ENCODE results near the gene FHL3. TPM values are rescaled to one million over a fixed set of nuclear protein-coding genes. Genes with fewer than 3 reads are reported as not detected.

The FHL3 gene
- polyA plus RNA-seq, 2 donors, result 8.3 to 13.7 TPM

DNA sequence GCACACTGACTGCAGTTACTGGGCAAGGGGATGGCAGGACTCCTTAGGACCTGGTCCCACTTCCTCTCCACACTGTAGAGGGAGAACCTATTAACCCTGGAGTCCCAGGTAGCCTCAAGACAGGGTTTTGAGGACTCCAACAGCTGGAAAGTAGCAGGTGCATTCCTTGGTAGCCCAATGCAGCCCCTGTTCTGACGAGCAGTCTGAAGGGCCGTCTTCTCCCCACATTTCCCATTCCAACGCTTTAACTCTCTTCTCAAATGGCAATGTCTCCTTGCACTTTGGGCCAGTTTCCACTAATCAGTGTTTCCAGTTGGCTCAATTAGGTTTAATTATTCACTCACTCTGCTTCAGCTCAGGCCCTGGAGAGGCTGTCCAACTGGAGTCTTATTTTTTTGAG lies 49.6 kb downstream of the FHL3 start:
- H3K27me3 ChIP-seq (ENCODE audit: control insufficient read depth in 1 of 2, insufficient read depth in 2 of 2, low read length in 2 of 2), result no peaks in the 10 kb centered on the region
- 57 to 77% methylated on average over 3 of the region's 3 CpGs for WGBS, 2 donors
- H3K4me1 ChIP-seq (ENCODE audit: control insufficient read depth in 2 of 2, insufficient read depth in 2 of 2, low read length in 1 of 2), result peaks cover 0 to 4% of the 10 kb centered on the region in 2 donors
- H3K4me3 ChIP-seq (ENCODE audit: low read depth in 1 of 2, low read length in 2 of 2), result no peak overlapping the region
- H3K36me3 ChIP-seq (ENCODE audit: control insufficient read depth in 2 of 2, insufficient read depth in 2 of 2, low read length in 1 of 2), result peaks cover 0 to 17% of the 10 kb centered on the region in 2 donors
- H3K9me3 ChIP-seq (ENCODE audit: control insufficient read depth in 2 of 2, insufficient read depth in 1 of 2, low read depth in 1 of 2, low read length in 1 of 2), result no peaks in the 10 kb centered on the region
- H3K27ac ChIP-seq (ENCODE audit: low read depth in 2 of 2, low read length in 1 of 2), result no peak overlapping the region

DNA sequence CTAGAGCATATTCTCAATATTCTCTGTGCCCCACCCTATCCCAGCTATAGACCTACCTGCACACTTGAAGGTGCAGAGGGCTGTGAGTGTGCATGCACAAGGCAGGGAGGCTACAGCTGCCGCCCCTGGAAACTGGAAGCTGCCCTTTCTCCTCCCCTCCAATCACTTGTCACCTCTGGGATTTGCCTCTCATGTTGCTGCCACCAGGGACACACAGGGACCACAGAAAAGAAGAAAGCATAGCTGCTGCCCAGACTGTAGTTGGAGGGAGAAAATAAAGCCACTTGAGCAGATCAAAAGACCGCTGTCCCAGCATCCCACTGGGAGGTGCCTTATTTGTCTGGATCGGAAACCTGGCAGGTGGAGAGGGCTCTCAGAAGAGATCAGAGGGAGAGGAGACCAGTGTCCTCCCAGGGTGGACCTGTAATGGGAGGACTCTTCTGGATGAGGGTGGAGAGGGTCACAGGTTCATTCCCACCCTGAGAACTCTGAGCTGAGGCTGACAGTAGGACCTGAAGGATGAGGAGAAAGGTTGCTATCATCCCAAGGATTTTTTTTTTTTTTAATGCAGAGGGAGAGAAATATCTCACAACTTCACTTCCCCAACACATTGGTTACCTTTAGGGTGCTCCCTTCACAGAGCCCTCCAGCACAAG lies 50.9 kb downstream of the FHL3 start:
- Histone ChIP-seq H3K4me3 (ENCODE audit: low read depth in 1 of 2, low read length in 2 of 2) (no peak overlapping the region), H3K27me3 (ENCODE audit: control insufficient read depth in 1 of 2, insufficient read depth in 2 of 2, low read length in 2 of 2) (no peaks in the 10 kb centered on the region), H3K9me3 (ENCODE audit: control insufficient read depth in 2 of 2, insufficient read depth in 1 of 2, low read depth in 1 of 2, low read length in 1 of 2) (no peaks in the 10 kb centered on the region), H3K36me3 (ENCODE audit: control insufficient read depth in 2 of 2, insufficient read depth in 2 of 2, low read length in 1 of 2) (peaks cover 0 to 11% of the 10 kb centered on the region in 2 donors), H3K27ac (ENCODE audit: low read depth in 2 of 2, low read length in 1 of 2) (no peak overlapping the region), H3K4me1 (ENCODE audit: control insufficient read depth in 2 of 2, insufficient read depth in 2 of 2, low read length in 1 of 2) (peaks cover 0 to 4% of the 10 kb centered on the region in 2 donors)
- WGBS, 2 donors, result 70 to 76% methylated on average over 3 of the region's 3 CpGs

DNA sequence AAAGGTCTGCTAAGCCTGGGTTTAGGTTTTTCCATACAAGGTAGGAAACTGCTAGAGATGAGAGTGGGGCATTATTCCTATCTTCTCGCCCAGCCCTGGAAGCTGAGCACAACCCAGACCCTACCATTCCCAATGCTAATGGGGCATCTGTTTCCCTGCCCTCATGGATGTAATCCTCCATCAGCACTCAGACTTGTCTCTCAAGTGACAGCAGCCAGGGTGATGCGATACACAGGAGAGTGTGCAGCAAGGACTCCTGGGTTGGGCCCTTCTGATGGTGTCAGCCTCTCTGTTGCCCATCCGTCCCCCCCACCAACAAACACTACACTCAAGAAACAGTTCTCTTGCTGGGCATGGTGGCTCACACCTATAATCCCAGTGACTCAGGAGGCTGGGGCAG lies 52.6 kb downstream of the FHL3 start:
- Histone ChIP-seq H3K27ac (ENCODE audit: low read depth in 2 of 2, low read length in 1 of 2) (no peak overlapping the region), H3K9me3 (ENCODE audit: control insufficient read depth in 2 of 2, insufficient read depth in 1 of 2, low read depth in 1 of 2, low read length in 1 of 2) (no peaks in the 10 kb centered on the region), H3K36me3 (ENCODE audit: control insufficient read depth in 2 of 2, insufficient read depth in 2 of 2, low read length in 1 of 2) (peaks cover 0 to 2% of the 10 kb centered on the region in 2 donors), H3K27me3 (ENCODE audit: control insufficient read depth in 1 of 2, insufficient read depth in 2 of 2, low read length in 2 of 2) (no peaks in the 10 kb centered on the region), H3K4me3 (ENCODE audit: low read depth in 1 of 2, low read length in 2 of 2) (no peak overlapping the region), H3K4me1 (ENCODE audit: control insufficient read depth in 2 of 2, insufficient read depth in 2 of 2, low read length in 1 of 2) (peaks cover 0 to 4% of the 10 kb centered on the region in 2 donors)
- 89 to 91% methylated on average over 3 of the region's 3 CpGs for WGBS, 2 donors

DNA sequence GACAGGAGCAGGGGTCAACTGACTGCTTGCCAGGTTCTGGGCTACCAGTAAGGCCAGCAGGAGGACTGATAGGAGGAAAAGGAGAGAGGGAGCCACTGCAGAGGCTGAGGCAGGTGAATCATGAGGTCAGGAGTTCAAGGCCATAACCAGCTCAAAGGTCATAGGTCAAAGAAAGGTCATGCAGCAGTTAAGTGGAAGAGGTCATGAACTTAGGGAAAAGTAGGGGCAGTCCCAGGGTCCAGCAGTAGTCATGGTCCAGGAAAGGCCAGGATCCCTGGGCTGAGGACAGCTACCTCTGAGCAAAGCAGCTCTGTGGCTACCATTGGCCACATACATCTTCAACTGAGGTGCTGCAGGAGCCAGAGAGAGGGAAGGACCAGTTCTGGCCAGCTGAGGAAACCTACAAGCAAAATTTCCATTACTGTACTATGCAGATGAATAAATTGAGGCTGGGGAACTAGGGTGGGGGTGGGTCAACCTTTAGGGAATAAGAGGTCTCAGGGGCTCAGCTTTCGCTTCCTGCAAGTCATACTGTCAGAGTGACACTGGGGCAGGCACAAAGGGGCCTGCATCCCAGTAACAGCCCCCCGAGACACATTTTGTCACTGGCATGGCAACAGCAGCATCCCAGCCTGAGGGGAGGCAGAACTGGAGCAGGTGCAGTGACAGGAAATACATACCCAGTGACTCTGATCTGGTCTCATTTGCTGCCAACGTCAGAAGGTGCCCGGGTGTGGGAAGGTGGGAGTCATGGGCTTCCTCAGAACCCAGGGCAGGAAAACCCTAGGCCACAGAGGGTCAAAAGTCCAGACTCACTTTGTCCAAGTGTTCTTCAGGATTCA lies 53.3 kb downstream of the FHL3 start:
- WGBS, 2 donors, result 66 to 74% methylated on average over 4 of the region's 4 CpGs
- Histone ChIP-seq H3K27ac (ENCODE audit: low read depth in 2 of 2, low read length in 1 of 2) (no peak overlapping the region), H3K4me1 (ENCODE audit: control insufficient read depth in 2 of 2, insufficient read depth in 2 of 2, low read length in 1 of 2) (peaks cover 0 to 4% of the 10 kb centered on the region in 2 donors)

DNA sequence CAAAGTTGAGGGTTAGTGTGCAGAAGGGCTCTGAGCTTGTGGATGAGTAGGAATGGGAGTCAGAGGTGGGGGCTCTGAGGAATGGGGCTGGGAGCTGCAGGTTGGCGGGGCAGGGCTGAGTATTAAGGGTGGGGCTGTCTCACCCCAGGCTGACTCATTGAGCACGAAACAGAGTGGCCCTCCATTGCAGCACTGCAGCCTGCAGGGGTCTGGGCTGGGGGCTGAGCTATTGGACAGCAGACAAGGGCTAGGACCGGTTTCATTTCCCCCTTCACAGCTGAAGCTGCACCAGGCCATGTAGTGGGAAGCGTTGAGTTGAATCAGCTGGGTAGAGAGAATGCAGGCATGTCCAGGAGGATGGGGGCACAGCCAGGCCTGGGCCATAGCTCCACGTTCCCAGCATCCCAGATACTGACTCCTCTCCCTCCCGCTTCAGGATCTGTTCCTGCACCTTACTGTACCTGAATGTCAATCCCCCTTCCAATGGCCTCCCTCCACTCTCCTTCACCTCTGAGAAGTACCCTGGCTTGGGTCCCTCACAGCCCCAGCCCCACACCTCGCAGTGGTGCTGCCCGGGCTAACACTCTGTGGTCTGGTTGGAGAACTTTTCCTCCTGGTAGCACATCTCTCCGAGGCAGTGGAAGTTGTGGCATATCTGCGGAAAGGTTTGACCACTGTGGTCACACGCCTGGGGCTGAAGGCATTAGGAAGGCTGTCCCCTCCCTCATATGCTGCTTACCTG lies 54.1 kb downstream of the FHL3 start:
- H3K36me3 ChIP-seq (ENCODE audit: control insufficient read depth in 2 of 2, insufficient read depth in 2 of 2, low read length in 1 of 2), result no peaks in the 10 kb centered on the region
- no peaks in the 10 kb centered on the region for H3K9me3 ChIP-seq (ENCODE audit: control insufficient read depth in 2 of 2, insufficient read depth in 1 of 2, low read depth in 1 of 2, low read length in 1 of 2)
- peaks cover 0 to 4% of the 10 kb centered on the region in 2 donors for H3K4me1 ChIP-seq (ENCODE audit: control insufficient read depth in 2 of 2, insufficient read depth in 2 of 2, low read length in 1 of 2)
- H3K27ac ChIP-seq (ENCODE audit: low read depth in 2 of 2, low read length in 1 of 2), result no peak overlapping the region
- 81 to 86% methylated on average over 11 of the region's 11 CpGs for WGBS, 2 donors
- no peak overlapping the region for H3K4me3 ChIP-seq (ENCODE audit: low read depth in 1 of 2, low read length in 2 of 2)
- H3K27me3 ChIP-seq (ENCODE audit: control insufficient read depth in 1 of 2, insufficient read depth in 2 of 2, low read length in 2 of 2), result no peaks in the 10 kb centered on the region

More for the DNA sequence above, 53.3 kb downstream of the FHL3 start:
- H3K9me3 ChIP-seq (ENCODE audit: control insufficient read depth in 2 of 2, insufficient read depth in 1 of 2, low read depth in 1 of 2, low read length in 1 of 2), result no peaks in the 10 kb centered on the region
- no peaks in the 10 kb centered on the region for H3K36me3 ChIP-seq (ENCODE audit: control insufficient read depth in 2 of 2, insufficient read depth in 2 of 2, low read length in 1 of 2)
- no peak overlapping the region for H3K4me3 ChIP-seq (ENCODE audit: low read depth in 1 of 2, low read length in 2 of 2)
- H3K27me3 ChIP-seq (ENCODE audit: control insufficient read depth in 1 of 2, insufficient read depth in 2 of 2, low read length in 2 of 2), result no peaks in the 10 kb centered on the region

DNA sequence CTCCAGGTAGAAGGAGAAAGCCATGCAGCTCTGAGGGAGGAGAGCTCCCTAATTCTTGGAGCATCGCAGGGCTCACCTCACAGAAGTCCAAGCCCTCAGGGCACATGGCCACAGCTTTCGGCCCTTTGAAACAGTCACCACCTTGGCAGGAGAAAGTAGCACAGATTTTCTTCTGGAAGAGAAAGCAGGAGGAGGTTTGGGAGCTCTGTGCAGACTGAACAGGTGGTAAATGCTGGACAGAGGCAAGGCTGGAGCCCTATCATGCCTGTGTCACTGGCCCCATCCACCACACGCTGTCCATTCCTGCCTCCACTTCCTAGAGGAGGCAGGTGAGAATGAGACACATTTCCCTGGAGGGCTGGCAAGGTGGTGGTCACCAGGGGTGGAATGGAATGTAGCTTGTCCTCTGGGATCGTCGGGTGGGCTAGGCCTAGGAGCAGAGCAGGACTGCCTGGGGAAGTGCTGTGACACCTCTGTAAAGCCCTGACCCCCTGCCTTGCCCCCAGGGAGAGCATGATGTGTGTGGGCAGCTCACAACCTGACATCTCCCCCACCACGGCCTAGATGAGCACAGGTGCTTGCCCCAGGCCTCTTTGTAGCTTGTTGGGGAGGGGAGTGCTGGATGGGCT lies 55.7 kb downstream of the FHL3 start:
- WGBS, 2 donors, result 57 to 64% methylated on average over 6 of the region's 6 CpGs
- H3K4me1 ChIP-seq (ENCODE audit: control insufficient read depth in 2 of 2, insufficient read depth in 2 of 2, low read length in 1 of 2), result peaks cover 0 to 4% of the 10 kb centered on the region in 2 donors
- no peaks in the 10 kb centered on the region for H3K36me3 ChIP-seq (ENCODE audit: control insufficient read depth in 2 of 2, insufficient read depth in 2 of 2, low read length in 1 of 2)

DNA sequence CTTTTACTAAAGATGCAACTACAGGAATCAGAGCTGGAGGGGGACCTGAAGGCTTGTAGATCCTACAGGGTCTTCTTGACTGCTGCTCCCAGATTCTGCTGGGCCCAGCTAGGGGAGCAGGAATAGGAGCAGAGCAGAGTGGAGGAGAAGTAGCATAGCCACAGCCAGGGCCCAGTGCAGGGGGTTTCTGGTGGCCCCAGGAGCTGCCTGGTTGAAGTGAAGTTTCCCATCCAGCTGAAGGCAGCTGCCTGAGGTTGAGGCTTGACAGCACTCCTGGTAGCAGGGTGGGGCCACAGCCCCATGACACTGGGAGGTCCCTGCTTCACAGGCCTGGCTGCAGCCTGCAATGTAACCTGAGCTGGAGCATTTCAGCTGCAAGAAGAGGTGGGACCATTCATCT lies 56.5 kb downstream of the FHL3 start:
- Histone ChIP-seq H3K36me3 (ENCODE audit: control insufficient read depth in 2 of 2, insufficient read depth in 2 of 2, low read length in 1 of 2) (no peaks in the 10 kb centered on the region), H3K27me3 (ENCODE audit: control insufficient read depth in 1 of 2, insufficient read depth in 2 of 2, low read length in 2 of 2) (no peaks in the 10 kb centered on the region), H3K4me3 (ENCODE audit: low read depth in 1 of 2, low read length in 2 of 2) (no peak overlapping the region), H3K4me1 (ENCODE audit: control insufficient read depth in 2 of 2, insufficient read depth in 2 of 2, low read length in 1 of 2) (peaks cover 0 to 4% of the 10 kb centered on the region in 2 donors), H3K9me3 (ENCODE audit: control insufficient read depth in 2 of 2, insufficient read depth in 1 of 2, low read depth in 1 of 2, low read length in 1 of 2) (no peaks in the 10 kb centered on the region), H3K27ac (ENCODE audit: low read depth in 2 of 2, low read length in 1 of 2) (no peak overlapping the region)

More for the DNA sequence above, 55.7 kb downstream of the FHL3 start:
- Histone ChIP-seq H3K9me3 (ENCODE audit: control insufficient read depth in 2 of 2, insufficient read depth in 1 of 2, low read depth in 1 of 2, low read length in 1 of 2) (no peaks in the 10 kb centered on the region), H3K4me3 (ENCODE audit: low read depth in 1 of 2, low read length in 2 of 2) (no peak overlapping the region), H3K27ac (ENCODE audit: low read depth in 2 of 2, low read length in 1 of 2) (no peak overlapping the region), H3K27me3 (ENCODE audit: control insufficient read depth in 1 of 2, insufficient read depth in 2 of 2, low read length in 2 of 2) (no peaks in the 10 kb centered on the region)

DNA sequence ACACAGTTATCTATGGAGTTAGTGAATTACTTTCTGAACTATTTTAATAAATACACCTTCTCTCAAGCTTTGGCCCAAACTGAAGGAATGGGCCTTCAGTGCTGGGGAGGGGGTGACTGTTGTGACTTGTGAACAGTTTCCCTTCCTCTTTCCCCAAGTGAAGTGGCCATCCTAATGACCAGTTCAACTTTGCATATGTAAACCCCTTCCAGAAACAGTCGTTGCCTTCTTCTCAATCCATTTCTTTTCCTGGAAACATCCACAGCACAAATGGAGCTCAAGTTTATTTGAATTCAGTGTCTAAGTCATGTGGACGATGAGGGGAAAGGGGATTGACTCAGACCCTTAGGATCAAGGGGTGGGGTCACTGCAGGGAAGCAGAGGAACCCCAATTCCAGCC lies 57.1 kb downstream of the FHL3 start:
- H3K27me3 ChIP-seq (ENCODE audit: control insufficient read depth in 1 of 2, insufficient read depth in 2 of 2, low read length in 2 of 2), result no peaks in the 10 kb centered on the region
- no peaks in the 10 kb centered on the region for H3K9me3 ChIP-seq (ENCODE audit: control insufficient read depth in 2 of 2, insufficient read depth in 1 of 2, low read depth in 1 of 2, low read length in 1 of 2)
- H3K27ac ChIP-seq (ENCODE audit: low read depth in 2 of 2, low read length in 1 of 2), result no peak overlapping the region
- H3K4me1 ChIP-seq (ENCODE audit: control insufficient read depth in 2 of 2, insufficient read depth in 2 of 2, low read length in 1 of 2), result peaks cover 0 to 4% of the 10 kb centered on the region in 2 donors
- 49 to 52% methylated on average over 2 of the region's 2 CpGs for WGBS, 2 donors
- no peak overlapping the region for H3K4me3 ChIP-seq (ENCODE audit: low read depth in 1 of 2, low read length in 2 of 2)
- H3K36me3 ChIP-seq (ENCODE audit: control insufficient read depth in 2 of 2, insufficient read depth in 2 of 2, low read length in 1 of 2), result no peaks in the 10 kb centered on the region

DNA sequence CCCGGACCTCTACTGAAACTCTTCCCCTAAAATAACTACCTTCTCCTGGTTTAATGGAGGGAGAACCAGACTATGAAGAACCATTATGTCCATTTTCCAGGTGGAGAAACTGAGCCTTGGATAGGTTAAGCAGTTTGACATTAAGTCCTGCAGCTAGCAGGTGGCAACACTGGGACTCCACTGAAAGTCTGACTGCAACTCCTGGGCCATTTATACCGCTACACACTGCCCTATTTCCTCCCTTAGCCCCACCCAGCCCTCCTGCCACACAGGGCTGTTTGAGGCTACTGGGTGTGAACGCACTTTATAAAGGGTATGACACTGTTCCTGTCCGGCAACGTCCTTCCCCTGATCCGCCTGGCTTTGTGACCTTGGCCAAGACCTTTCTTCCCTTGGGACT lies 58.0 kb downstream of the FHL3 start:
- no peaks in the 10 kb centered on the region for H3K27me3 ChIP-seq (ENCODE audit: control insufficient read depth in 1 of 2, insufficient read depth in 2 of 2, low read length in 2 of 2)
- WGBS, 2 donors, result 56 to 65% methylated on average over 6 of the region's 6 CpGs
- peaks cover 0 to 4% of the 10 kb centered on the region in 2 donors for H3K4me1 ChIP-seq (ENCODE audit: control insufficient read depth in 2 of 2, insufficient read depth in 2 of 2, low read length in 1 of 2)
- H3K36me3 ChIP-seq (ENCODE audit: control insufficient read depth in 2 of 2, insufficient read depth in 2 of 2, low read length in 1 of 2), result no peaks in the 10 kb centered on the region
- no peak overlapping the region for H3K27ac ChIP-seq (ENCODE audit: low read depth in 2 of 2, low read length in 1 of 2)
- H3K4me3 ChIP-seq (ENCODE audit: low read depth in 1 of 2, low read length in 2 of 2), result no peak overlapping the region
- H3K9me3 ChIP-seq (ENCODE audit: control insufficient read depth in 2 of 2, insufficient read depth in 1 of 2, low read depth in 1 of 2, low read length in 1 of 2), result no peaks in the 10 kb centered on the region

Measured in esophagus (tissue), 2 donors.